GM10266 (cell line): ENCODE results near the gene HELZ.
A peak's percentile ranks its signal among the peaks of the same experiment; 100 is the strongest.

ENCODE experiments used
- DNase-seq: peaks from one replicate; pipeline ENCODE4 v3.0.0; 2012; ENCODE audit errors: extremely low spot score
- TF ChIP-seq, protein P1 (sequence below): IDR thresholded peaks from 2 replicates; pipeline ENCODE4 v1.5.1; 2012; ENCODE audit warnings: mild to moderate bottlenecking, low read depth; ENCODE audit not compliant: control insufficient read depth, insufficient read depth; ENCODE audit errors: missing control alignments

The HELZ gene

DNA sequence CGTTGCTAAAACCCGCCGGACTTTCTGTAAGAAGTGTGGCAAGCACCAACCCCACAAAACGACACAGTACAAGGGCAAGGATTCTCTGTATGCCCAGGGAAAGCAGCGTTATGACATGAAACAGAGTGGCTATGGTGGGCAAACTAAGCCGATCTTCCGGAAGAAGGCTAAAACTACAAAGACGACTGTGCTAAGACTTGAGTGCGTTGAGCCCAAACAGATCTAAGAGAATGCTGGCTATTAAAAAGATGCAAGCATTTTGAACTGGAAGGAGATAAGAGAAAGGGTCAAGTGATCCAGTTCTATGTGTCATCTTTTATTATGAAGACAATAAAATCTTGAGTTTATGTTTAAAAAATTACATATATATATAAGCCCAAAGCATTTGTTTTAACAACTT lies 20.3 kb downstream of the HELZ start:
- TF ChIP-seq, protein P1, sequence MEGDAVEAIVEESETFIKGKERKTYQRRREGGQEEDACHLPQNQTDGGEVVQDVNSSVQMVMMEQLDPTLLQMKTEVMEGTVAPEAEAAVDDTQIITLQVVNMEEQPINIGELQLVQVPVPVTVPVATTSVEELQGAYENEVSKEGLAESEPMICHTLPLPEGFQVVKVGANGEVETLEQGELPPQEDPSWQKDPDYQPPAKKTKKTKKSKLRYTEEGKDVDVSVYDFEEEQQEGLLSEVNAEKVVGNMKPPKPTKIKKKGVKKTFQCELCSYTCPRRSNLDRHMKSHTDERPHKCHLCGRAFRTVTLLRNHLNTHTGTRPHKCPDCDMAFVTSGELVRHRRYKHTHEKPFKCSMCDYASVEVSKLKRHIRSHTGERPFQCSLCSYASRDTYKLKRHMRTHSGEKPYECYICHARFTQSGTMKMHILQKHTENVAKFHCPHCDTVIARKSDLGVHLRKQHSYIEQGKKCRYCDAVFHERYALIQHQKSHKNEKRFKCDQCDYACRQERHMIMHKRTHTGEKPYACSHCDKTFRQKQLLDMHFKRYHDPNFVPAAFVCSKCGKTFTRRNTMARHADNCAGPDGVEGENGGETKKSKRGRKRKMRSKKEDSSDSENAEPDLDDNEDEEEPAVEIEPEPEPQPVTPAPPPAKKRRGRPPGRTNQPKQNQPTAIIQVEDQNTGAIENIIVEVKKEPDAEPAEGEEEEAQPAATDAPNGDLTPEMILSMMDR, result no peak
- no peak for DNase-seq

DNA sequence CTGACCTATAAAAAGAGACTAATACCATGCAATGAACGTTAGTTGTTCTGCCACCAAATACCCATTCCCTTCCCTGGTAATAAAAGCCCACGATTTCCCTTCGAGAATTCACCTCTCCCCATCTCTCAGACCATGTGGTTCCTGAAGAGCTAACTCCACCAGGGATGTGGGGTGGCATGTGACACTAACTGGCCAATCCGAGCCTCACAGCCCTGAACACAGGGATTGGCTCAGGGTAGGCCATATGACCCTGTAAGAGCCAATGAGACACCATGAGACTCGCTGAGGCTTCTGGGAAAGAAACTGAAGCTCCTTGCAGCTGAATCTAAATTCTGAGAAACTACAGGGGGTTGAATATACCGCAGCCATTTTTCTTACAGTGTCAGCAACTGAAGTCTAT lies 21.1 kb downstream of the HELZ start:
- no peak for DNase-seq
- TF ChIP-seq, protein P1, result no peak

DNA sequence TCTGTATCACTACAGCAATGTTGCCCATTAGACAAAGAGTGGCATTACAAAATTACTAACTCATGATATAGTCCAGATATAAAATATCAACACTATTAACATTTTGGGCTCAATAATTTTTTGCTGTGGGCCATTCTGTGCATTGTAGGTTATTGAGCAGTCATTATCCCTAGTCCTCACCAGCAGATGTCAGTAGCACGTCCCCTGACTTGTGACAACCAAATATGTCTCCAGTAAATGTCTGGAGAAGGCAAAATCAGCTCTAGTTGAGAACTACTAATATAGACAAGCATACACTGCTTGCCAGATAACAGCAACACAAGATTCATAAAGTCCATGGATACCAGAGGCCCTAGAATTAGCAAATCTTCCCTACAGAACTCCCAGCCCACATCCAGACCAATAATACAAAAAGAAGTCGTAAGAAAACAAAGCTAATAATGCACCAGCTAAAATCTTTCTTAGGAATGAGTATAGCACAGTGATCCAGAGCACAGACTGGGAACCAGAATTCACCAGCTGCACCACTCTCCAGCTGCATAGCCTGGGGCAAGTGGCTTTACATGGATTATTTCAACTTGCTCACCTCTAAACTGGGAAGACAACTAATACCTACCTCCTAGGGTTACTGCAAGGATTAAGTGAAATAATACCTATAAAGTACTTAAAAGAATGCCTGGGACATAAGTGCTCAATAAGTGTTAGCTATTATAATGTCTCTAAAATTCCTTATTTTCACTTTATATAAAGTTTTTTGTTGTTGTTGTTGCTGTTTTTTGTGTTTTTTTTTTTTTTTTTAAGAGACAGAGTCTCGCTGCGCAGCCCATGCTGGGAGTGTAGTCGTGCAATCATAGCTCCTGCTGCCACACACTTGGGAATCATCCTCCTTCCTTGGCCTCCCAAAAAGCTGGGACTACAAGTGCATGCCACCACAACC lies 23.7 kb downstream of the HELZ start:
- TF ChIP-seq, protein P1, result peak; percentile 32
- peak; percentile 25 for DNase-seq

DNA sequence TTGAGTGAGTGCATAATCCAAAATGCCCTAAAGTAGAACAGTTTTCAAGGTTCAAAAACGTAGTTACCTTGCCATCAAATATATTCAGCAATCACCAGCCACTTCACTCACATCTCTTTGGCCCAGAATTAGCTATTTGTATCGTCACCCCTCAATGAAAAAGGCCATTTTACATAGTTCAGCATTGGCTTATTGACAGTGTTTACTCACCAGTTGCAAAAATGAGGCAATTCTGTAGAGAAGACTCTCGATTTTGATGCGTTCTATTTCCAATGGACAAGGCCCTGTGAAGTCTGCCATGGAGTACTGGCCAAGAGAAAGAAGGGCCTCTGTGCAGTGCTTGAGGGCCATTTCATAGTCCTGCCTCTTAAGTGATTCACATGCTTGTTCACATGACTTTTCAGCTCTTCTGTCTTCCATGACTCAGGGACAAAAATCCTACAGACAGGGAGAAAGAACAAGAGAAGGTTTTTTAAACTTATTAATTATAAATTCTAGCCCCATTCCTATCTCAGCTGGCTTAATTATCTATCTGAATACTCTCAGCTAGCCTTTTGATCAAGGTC lies 26.5 kb downstream of the HELZ start:
- TF ChIP-seq, protein P1, result no peak

DNA sequence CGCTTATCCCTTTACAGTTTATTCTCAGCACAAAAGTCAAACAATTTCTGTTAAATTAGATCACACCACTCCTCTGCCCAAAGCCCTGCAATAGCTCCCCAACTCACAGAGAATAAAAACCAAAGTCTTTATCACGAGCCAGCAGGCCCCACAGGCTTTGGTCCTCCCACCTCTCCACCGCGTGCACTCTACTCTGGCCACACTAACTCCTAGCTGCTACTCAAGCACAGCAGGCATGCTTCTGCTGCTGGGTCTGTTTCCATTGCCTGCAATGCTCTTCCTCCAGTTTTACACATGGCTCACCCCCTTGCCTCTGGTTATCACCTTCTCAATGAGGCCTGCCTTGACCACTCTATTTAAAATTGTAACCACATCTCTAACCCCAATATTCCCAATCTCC lies 27.6 kb downstream of the HELZ start:
- TF ChIP-seq, protein P1, result no peak

More for the DNA sequence above, 26.5 kb downstream of the HELZ start:
- no peak for DNase-seq

DNA sequence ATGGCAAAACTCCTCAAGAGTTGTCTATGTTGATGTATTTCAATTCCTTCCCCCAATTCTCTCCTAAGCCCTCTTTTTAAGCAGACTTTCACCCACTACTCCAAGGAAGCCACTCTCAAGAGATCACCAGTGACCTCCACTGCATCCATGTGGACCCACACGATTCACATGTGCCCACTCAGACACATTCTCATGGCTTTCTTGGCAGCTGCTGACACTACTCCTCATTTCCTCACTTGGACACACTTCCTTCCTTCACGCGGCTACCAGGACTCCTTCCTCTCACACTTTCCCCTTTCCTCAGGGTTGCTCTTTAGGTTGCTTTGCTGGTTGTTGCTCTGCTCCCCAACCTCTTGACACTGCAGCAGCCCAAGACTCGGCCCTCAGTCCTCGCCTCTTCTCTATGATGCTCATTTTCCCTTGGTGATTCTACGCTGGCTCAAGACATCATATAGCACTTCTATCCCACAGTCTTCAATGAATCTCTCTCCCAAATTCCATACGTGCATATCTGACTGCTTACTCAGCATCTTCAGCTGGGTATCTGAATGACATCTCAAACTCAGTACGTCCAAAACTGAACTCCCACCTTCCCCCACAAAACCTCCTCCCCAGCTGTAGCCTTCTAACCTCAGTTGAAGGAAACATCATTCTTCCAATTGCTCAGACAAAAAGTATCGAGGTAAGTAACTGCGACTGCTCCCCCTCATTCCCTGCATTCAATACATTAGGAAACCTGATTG lies 28.2 kb downstream of the HELZ start:
- no peak for DNase-seq
- TF ChIP-seq, protein P1, result no peak

More for the DNA sequence above, 27.6 kb downstream of the HELZ start:
- no peak for DNase-seq
